K562 (cell line): Measurements from ENCODE around the gene NT5C3B. TPM values are rescaled to one million over a fixed set of nuclear protein-coding genes. Genes with fewer than 3 reads are reported as not detected.

Source experiments
- ATF7 ChIP-seq: fragments of 450-650 bp; IDR thresholded peaks from 2 replicates; pipeline ENCODE4 v1.7.1; 2014; ENCODE audit warnings: mild to moderate bottlenecking, moderate library complexity
- CBX8 ChIP-seq: fragments of 200-600 bp; sonication (generic); IDR thresholded peaks from 2 replicates; pipeline ENCODE4 v1.6.1; 2012; ENCODE audit warnings: borderline replicate concordance, mixed run types, low read depth, mild to moderate bottlenecking, moderate library complexity, mixed read lengths, low read length, control low read depth, inconsistent platforms; ENCODE audit not compliant: poor library complexity, severe bottlenecking; ENCODE audit errors: extremely low read depth
- DMBX1 ChIP-seq: fragments of 250-450 bp; sonication (Bioruptor Pico); IDR thresholded peaks from 2 replicates; pipeline ENCODE4 v1.8.0; 2022; ENCODE audit warnings: inconsistent platforms, mild to moderate bottlenecking, moderate library complexity, borderline replicate concordance
- ETS2 ChIP-seq: IDR thresholded peaks from 2 replicates; pipeline ENCODE4 v1.6.1; 2016; ENCODE audit warnings: borderline replicate concordance, missing genetic modification characterization, mild to moderate bottlenecking, moderate library complexity, missing compliant biosample characterization; ENCODE audit not compliant: poor library complexity, severe bottlenecking
- FOXK2 ChIP-seq, 2 experiments: fragments of 450-650 bp; IDR thresholded peaks in 1 of 2; conservative IDR thresholded peaks in 1 of 2; 2 replicates each; pipeline ENCODE4 v1.6.1; 2016; ENCODE audit warnings: low read depth in 2 of 2, mild to moderate bottlenecking in 1 of 2
- NCOR1 ChIP-seq: fragments of 450-650 bp; IDR thresholded peaks from 2 replicates; pipeline ENCODE4 v1.6.1; 2016; ENCODE audit warnings: mild to moderate bottlenecking, moderate library complexity
- POLR2B ChIP-seq: fragments of 450-650 bp; IDR thresholded peaks from 2 replicates; pipeline ENCODE4 v1.6.1; 2018; ENCODE audit warnings: low read depth; ENCODE audit not compliant: partially characterized antibody
- RBBP5 ChIP-seq: fragments of 200-600 bp; sonication (generic); IDR thresholded peaks from 2 replicates; pipeline ENCODE4 v1.6.1; 2012; ENCODE audit warnings: borderline replicate concordance, mild to moderate bottlenecking, low read length, control low read depth, inconsistent platforms; ENCODE audit not compliant: insufficient read depth, poor library complexity, severe bottlenecking
- RBFOX2 ChIP-seq: fragments of 200-400 bp; formaldehyde crosslinking; IDR thresholded peaks from 2 replicates; pipeline ENCODE4 v1.6.1; 2017; ENCODE audit warnings: low read depth, mild to moderate bottlenecking, low read length, moderate library complexity
- TARDBP ChIP-seq: fragments of 450-650 bp; IDR thresholded peaks from 2 replicates; pipeline ENCODE4 v1.6.1; 2016
- ZBTB40 ChIP-seq, 2 experiments: fragments of 450-650 bp in 1 of 2; sonication (generic) in 1 of 2; formaldehyde crosslinking in 1 of 2; IDR thresholded peaks; 2 replicates each; pipeline versions ENCODE4 v1.7.1 to v1.9.0; 2016 to 2022; ENCODE audit warnings: inconsistent platforms in 1 of 2, mild to moderate bottlenecking in 1 of 2, missing genetic modification reagents in 1 of 2
- ZNF3 ChIP-seq: fragments of 250-450 bp; sonication (Bioruptor Pico); IDR thresholded peaks from 2 replicates; pipeline ENCODE4 v1.5.0; 2021; ENCODE audit warnings: mild to moderate bottlenecking, moderate library complexity
- ZNF695 ChIP-seq: fragments of 450-650 bp; formaldehyde crosslinking; IDR thresholded peaks from 2 replicates; pipeline ENCODE4 v1.4.0; 2020; ENCODE audit warnings: mild to moderate bottlenecking, moderate library complexity
- ZNF766 ChIP-seq: fragments of 200-800 bp; sonication (Bioruptor generic); conservative IDR thresholded peaks from 2 replicates; pipeline ENCODE4 v1.6.1; 2016; ENCODE audit warnings: missing genetic modification characterization, missing compliant biosample characterization
- polyA plus RNA-seq, 8 experiments: library from polyadenylated mRNA; depleted of rRNA in 4 of 8; stranded (reverse) in 5 of 8; unstranded in 3 of 8; fragments of >200 nt; fragmentation: Nextera tagmentation in 2 of 8; fragmentation: Illumina TruSeq in 1 of 8; extraction: Ambion mirVana in 2 of 8; extraction: Trizol in 1 of 8; gene quantifications; 2 replicates each; pipeline versions ENCODE4 v1.2.1 to v1.2.3, GENCODE V29; 2011 to 2014; ENCODE audit warnings: inconsistent platforms in 1 of 8, missing spikeins in 1 of 8
- total RNA-seq, 7 experiments: library from RNA; depleted of rRNA in 6 of 7; stranded (reverse); fragments of >200 nt in 6 of 7; fragmentation: Illumina TruSeq in 2 of 7; extraction: Trizol in 2 of 7; gene quantifications; 2 replicates each; pipeline versions ENCODE4 v1.2.1 to v1.2.3, GENCODE V29; 2011 to 2021; ENCODE audit warnings: low replicate concordance in 1 of 7
- TF ChIP-seq, protein P1 (sequence below), 2 experiments: fragments of 250-450 bp in 1 of 2; fragments of 450-650 bp in 1 of 2; sonication (Bioruptor Pico) in 1 of 2; IDR thresholded peaks; 2 replicates each; pipeline versions ENCODE4 v1.6.1 to v1.8.0; 2016 to 2021; ENCODE audit warnings: mild to moderate bottlenecking in 2 of 2, moderate library complexity in 2 of 2, missing compliant biosample characterization in 1 of 2, missing genetic modification characterization in 1 of 2

Gene NT5C3B
- total and polyA plus RNA-seq, 9 of the 15 experiments (the other 6 are each of a cell fraction or from before 2014, with no cell fraction given): 2.0 to 166 (median 85.0) TPM

DNA sequence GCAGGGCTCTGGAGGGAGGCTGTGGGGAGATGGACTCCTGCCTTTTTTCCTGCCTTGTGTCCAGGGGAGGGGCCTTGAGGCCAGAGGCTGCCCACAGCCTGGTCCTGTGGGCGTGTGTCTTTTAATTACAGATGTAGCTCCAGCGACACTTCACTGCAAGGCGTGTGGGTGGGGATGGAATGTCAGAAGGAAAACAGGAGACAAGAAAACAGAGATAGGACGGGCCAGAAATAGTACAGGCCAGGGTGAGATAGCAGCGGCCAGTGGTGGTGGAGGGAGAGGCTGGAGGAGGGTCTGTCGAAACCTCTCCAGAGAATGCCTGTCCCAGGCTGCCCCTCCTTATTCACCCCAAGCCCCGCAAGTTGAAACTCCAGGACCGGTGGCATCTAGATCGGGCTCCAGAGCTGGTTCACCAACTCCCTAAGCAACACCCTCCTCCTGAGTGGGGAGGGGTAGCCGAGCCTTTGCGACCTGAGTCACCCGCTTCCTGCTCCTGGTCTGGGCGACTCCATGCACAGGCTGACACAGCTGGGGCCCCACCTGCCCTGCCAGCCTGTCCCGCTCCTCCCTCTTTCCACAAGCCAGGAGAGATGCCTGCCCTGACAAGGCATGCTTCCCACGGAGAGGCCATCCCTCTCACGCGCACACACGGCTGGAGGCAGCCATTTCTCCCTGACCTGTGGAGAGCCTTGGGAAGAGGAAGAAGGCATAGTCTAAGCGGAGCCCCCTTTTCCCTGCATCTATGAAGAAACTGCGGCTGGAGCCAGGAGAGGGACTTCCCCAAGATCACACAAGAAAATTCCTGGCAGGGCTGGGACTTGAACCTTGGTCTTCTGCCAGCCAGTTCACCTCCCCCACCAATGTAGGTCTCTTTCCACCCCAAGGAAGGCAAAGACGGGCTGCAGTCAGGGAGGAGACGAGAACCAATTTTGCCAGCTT, 42.9 kb downstream of the NT5C3B start (continued):
- TF ChIP-seq ZNF766 (CRISPR knock-in tag): 0 out of 2 replicates have a peak, but pooled peaks have one; percentile 26
- TF ChIP-seq NCOR1: peak; percentile 79
- peak; percentile 38 for TF ChIP-seq POLR2B
- TF ChIP-seq FOXK2 (conservative IDR thresholded peaks at IDR 0.05 in 1 of 2, IDR thresholded peaks at IDR 0.05 in 1 of 2; ENCODE audit: low read depth in 2 of 2): peak; percentile 84 to 86
- TF ChIP-seq ZNF3: no peak
- TF ChIP-seq, protein P1, sequence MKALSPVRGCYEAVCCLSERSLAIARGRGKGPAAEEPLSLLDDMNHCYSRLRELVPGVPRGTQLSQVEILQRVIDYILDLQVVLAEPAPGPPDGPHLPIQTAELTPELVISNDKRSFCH (CRISPR knock-in tag; IDR thresholded peaks at IDR 0.05): no peak
- TF ChIP-seq, protein P1 (tag; IDR thresholded peaks at IDR 0.05): no peak
- TF ChIP-seq ZBTB40 (IDR thresholded peaks at IDR 0.05): no peak
- no peak for TF ChIP-seq ZBTB40 (CRISPR knock-in tag; IDR thresholded peaks at IDR 0.05)
- no peak for TF ChIP-seq ZNF695
- TF ChIP-seq TARDBP: 0 out of 2 replicates have a peak, but pooled peaks have one; percentile 20
- peak; percentile 29; the same call in 1 of the 2 replicates for TF ChIP-seq DMBX1
- TF ChIP-seq CBX8: no peak
- TF ChIP-seq RBFOX2: peak; percentile 80
- peak; percentile 59 for TF ChIP-seq ATF7
- peak; percentile 47 for TF ChIP-seq RBBP5
- no peak for TF ChIP-seq ETS2 (tag)
